GM21717 (cell line): ENCODE results near the gene ZNF341.
"Not testable (repeated sequence)": the region's sequence is repeated elsewhere in the genome, so short reads cannot be mapped to it uniquely, and the experiment has no call there.

Source experiments
- ATAC-seq: cut with Tn5 transposase; IDR thresholded peaks from one replicate; pipeline ENCODE4 v1.9.1; 2021; ENCODE audit warnings: mild to moderate bottlenecking, moderate library complexity; ENCODE audit not compliant: unreplicated experiment

ZNF341 gene

GRCh38 chr20:33731693-33732165 lies at the start of gene ZNF341:
ZNF341 (plus strand) TSS chr20:33731996; CDS start chr20:33732022, 26 bp downstream.
- peak; percentile 74 for ATAC-seq

GRCh38 chr20:33684533-33685327 lies 47.1 kb upstream of the ZNF341 start:
- no peak for ATAC-seq

DNA sequence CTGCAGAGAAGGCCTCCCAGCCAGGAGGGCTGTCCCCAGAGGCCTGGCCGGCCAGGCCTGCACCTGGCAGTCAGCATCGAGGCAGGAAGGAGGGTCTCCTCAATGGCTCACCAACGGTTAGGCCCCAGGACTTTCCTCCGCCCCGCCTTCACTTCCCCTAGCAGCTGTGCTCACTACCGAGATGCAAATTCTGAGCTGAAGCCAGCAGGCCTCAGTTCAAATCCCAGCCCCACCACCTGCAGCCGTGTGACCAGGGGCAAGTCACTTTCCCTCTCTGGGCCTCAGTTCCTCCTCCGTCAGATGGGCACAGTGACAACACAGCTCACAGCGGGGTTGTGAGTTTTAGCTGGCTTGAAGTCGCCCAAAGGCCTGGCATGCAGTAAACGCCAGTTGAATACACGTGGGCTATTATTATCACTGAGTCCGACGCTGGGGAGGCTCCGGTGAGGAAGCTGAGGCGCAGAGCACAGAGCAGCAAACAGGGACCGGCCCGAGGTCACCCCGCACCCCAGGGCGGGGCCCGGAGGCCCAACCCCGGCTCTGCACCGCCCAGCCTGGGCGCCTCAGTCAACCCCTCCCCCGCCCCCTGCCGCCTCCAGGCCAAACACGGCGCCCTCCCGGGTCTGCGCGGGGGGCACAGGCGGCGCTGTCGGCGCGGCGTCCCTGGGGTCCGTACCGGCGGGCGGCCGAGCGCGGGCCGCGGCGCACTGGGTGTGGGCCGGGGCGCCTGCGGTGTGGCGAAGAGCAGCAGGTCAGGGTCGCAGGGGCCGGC lies 46.3 kb upstream of the ZNF341 start:
- ATAC-seq = peak; percentile 34

DNA sequence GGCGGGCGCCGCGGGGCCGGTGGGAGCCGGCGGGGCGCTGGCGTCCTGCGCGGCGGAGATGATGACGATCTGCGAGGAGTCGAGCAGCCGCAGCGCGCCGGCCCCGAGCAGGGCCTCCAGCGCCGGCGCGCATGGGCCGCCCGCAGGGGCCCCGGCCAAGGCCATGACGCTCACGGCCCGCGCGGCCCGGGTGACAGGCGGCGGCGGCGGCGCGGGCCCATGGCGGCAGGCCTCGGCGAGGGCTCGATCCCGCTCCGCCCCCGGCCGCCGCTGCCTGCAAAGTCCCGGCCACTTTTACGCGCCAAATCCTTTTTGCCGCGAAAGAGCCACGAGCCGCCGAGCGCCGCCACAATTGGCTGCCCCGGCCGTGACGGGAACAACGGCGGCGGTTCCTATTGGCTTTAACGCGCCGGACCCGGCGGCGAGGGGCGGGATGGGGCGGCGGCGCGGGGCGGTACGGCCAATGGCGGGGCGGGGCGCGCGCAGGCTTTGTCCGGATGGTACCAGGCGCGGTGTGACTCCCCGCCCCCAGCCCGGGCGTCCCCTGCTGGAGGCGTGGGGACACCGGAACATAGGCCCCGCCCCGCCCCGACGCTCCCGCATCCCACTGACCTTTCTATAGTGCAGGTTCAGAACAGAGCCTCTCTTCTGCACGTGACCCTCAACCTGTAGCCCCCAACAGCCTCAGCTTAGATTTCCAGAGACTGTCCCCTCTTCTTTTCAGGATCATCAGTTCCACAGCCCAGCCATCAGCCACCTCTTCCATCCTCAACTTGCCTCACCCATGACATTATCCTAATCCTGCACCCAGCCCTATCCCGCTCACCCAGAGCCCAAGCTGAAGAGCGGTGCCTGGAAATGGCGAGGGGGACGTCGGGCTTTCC lies 45.5 kb upstream of the ZNF341 start, which contains the start of gene E2F1:
E2F1 (minus strand) TSS at position 286 of the 884 bp plus-strand sequence; CDS start at position 165, 121 bp downstream.
- peak; percentile 72 for ATAC-seq

- ATAC-seq = no peak
These were observed 44.8 kb upstream of the ZNF341 start for GRCh38 chr20:33686984-33687366.

DNA sequence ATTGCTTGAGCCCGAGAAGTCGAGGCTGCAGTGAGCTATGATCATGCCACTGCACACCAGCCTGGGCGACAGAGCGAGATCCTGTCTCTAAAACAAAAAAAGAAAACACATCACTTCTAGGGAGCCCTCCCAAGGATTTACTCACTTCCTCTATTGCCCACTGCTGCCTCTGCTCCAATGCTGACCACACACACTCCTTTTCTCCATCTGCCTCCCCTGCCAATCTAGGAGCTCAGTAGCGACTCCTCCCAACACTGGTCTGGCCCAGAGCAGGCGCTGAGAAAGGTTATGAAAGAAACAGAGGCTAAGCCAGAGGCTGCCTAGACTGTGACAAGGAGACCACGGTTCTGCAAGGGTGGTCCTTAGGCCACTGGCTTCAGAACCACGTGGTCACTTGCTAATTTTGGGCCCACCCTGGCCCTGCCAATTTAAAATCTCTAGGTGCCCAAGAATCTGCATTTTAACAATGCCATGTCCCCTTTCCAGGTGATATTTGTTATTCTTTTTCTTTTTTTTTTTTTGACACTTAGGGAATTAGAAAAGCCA lies 44.4 kb upstream of the ZNF341 start:
- ATAC-seq = no peak

DNA sequence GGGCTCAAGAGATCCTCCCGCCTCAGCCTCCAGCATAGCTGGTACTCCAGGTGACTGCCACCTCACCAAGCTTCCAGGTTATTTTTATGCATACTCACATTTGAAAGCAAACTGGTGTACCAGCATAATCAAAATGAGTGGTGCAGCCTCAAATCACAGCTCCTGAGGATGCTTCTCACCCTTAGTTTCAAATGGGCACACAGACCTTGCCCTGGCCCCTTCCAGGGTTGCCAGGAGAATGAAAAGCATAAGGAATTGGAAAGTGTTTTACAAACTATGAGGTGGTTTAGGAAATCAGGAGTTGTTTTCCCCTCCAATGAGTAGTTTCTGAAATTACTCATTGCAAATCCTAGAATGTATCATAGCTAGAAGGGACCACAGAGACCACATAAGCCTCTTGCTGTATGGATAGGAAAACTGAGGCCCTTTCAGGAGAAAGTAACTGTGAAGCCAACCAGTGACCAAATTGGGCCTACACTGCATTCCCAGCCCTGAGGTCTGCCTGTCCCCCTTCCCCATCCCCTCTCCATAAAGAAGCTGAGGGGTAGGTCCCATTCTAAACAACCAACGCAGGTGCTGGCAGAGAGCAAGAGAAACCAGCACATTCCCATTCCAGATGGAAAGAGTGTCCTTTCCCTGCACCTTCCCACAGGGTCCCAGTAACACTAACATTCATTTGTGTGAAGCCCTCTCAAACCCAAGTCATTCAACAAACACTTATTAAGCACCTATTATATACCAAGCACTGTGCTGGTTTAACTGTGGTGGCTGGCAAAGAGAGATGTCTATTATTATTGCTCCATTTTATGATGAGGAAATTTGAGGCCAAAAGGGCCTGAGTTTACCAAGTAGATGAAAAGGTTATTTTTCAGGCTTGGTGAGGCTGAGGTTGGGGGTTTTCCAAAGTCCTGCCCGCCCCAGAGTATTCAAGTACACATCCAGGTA lies 43.5 kb upstream of the ZNF341 start:
- ATAC-seq = no peak

- no peak for ATAC-seq
These were observed 42.8 kb upstream of the ZNF341 start for GRCh38 chr20:33688938-33689424.

- no peak for ATAC-seq
These were observed 42.3 kb upstream of the ZNF341 start for GRCh38 chr20:33689493-33689892.

GRCh38 chr20:33689973-33690372 lies 41.8 kb upstream of the ZNF341 start:
- no peak for ATAC-seq

GRCh38 chr20:33693289-33693688 lies 38.5 kb upstream of the ZNF341 start:
- no peak for ATAC-seq

GRCh38 chr20:33693741-33694638 lies 37.8 kb upstream of the ZNF341 start:
- ATAC-seq = no peak

- ATAC-seq = no peak
These were observed 37.2 kb upstream of the ZNF341 start for GRCh38 chr20:33694639-33695012.

DNA sequence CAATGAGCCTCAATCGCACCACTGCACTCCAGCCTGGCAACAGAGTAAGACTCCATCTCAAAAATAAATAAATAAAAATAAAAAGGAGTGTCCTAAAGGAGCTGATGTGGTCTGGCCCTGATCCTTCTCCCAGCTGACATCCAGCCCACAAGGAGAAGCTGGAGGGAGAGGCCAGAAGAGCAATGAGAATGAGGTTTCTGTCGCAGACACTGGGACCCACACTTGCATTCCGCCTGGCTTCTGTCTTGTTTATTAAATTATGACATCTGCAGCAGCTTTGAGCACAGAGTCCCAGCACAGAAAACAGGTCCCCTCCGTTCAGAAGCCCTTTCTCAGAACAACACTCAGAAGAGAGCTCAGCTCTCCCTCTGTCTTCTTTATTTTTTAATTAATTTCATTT lies 35.3 kb upstream of the ZNF341 start:
- ATAC-seq = no peak

- no peak for ATAC-seq
These were observed 34.7 kb upstream of the ZNF341 start for GRCh38 chr20:33697129-33697528.

- not testable (repeated sequence) for ATAC-seq
These were observed 32.8 kb upstream of the ZNF341 start for GRCh38 chr20:33698966-33699365.

GRCh38 chr20:33700696-33701441 lies 30.9 kb upstream of the ZNF341 start:
- ATAC-seq = not testable (repeated sequence)
